Activated CD8-positive, alpha-beta T cell treated with anti-CD3 and anti-CD28 coated beads for 36 hours (primary cell): ENCODE results near the gene HOXA1. TPM values are rescaled to one million over a fixed set of nuclear protein-coding genes. Genes with fewer than 3 reads are reported as not detected.

Source experiments
- ATAC-seq: fragments of 200-7000 bp; cut with Tn5 transposase; one replicate; pipeline ENCODE4 v1.10.0; 2021; ENCODE audit warnings: mild to moderate bottlenecking, moderate library complexity
- CTCF ChIA-PET: fragments of 350-600 bp; sonication (Branson Sonifier 250); formaldehyde crosslinking; loops from one replicate; lab custom pipeline; 2021; ENCODE audit warnings: antibody characterized with exemption; lab: Charles Lee
- POLR2A ChIA-PET: fragments of 350-600 bp; sonication (Branson Sonifier 250); formaldehyde crosslinking; loops from one replicate; lab custom pipeline; 2021; ENCODE audit warnings: antibody characterized with exemption; lab: Charles Lee
- DNase-seq: peaks from one replicate; pipeline ENCODE4 v3.0.0-alpha.2; 2020
- H3K27ac Mint-ChIP-seq: one replicate; pipeline ENCODE4 v1.8.0; 2021; ENCODE audit warnings: mild to moderate bottlenecking, mixed read lengths
- H3K27me3 Mint-ChIP-seq: one replicate; pipeline ENCODE4 v1.8.0; 2021; ENCODE audit warnings: mixed read lengths
- H3K36me3 Mint-ChIP-seq: one replicate; pipeline ENCODE4 v1.8.0; 2021; ENCODE audit warnings: low read depth, mixed read lengths
- H3K4me1 Mint-ChIP-seq: one replicate; pipeline ENCODE4 v1.8.0; 2021; ENCODE audit warnings: low read depth, mixed read lengths
- H3K4me3 Mint-ChIP-seq: one replicate; pipeline ENCODE4 v1.8.0; 2021; ENCODE audit warnings: mild to moderate bottlenecking, moderate library complexity, mixed read lengths
- H3K9me3 Mint-ChIP-seq: one replicate; pipeline ENCODE4 v1.8.0; 2021; ENCODE audit warnings: mixed read lengths
- CTCF ChIP-seq: fragments of 200-600 bp; IDR thresholded peaks from one replicate; pipeline ENCODE4 v1.8.0; 2022; ENCODE audit warnings: antibody characterized with exemption, mild to moderate bottlenecking
- intact Hi-C: fragments of 100-400 bp; cut with micrococcal nuclease; formaldehyde crosslinking; loops from one replicate; pipeline ENCODE4 v1.10.0; 2022
- total RNA-seq, 2 experiments: library from RNA; stranded (reverse); gene quantifications; one replicate each; pipeline ENCODE4 v1.2.3, GENCODE V29; 2021

Gene HOXA1
- total RNA-seq, 2 experiments from 2014 or later, result 0.25 TPM

GRCh38 chr7:27140126-27140857 lies 44.5 kb upstream of the HOXA1 start:
- peaks cover 29% of the 10 kb centered on the region for H3K27me3 Mint-ChIP-seq

GRCh38 chr7:27139334-27140125 lies 43.7 kb upstream of the HOXA1 start:
- intact Hi-C loops, result no loop called here
- no peak overlapping the region for H3K4me3 Mint-ChIP-seq
- no peaks in the 10 kb centered on the region for H3K9me3 Mint-ChIP-seq
- peaks cover 11% of the 10 kb centered on the region for H3K4me1 Mint-ChIP-seq
- no peaks in the 10 kb centered on the region for H3K36me3 Mint-ChIP-seq
- ChIA-PET POLR2A (no interaction called here), CTCF (no interaction called here)
- no peak for ATAC-seq
- no peak overlapping the region for H3K27ac Mint-ChIP-seq
- peaks cover 26% of the 10 kb centered on the region for H3K27me3 Mint-ChIP-seq
- TF ChIP-seq CTCF, result no peak
- DNase-seq, result no peak

More at GRCh38 chr7:27140126-27140857, 44.5 kb upstream of the HOXA1 start:
- no peaks in the 10 kb centered on the region for H3K36me3 Mint-ChIP-seq
- H3K4me3 Mint-ChIP-seq, result no peak overlapping the region
- TF ChIP-seq CTCF, result no peak
- ChIA-PET POLR2A (no interaction called here), CTCF (interaction anchor here (1.7 kb wide), 1 partner anchor 10 kb away, joined by 6 read pairs; no protein-coding TSS in a partner anchor)
- ATAC-seq (no peak), DNase-seq (no peak)
- H3K4me1 Mint-ChIP-seq, result peaks cover 5% of the 10 kb centered on the region
- intact Hi-C loops, result no loop called here
- H3K27ac Mint-ChIP-seq, result no peak overlapping the region
- H3K9me3 Mint-ChIP-seq, result no peaks in the 10 kb centered on the region

GRCh38 chr7:27138985-27139333 lies 43.2 kb upstream of the HOXA1 start:
- H3K27me3 Mint-ChIP-seq, result peaks cover 27% of the 10 kb centered on the region
- ChIA-PET CTCF (no interaction called here), POLR2A (no interaction called here)
- no peak for DNase-seq
- peaks cover 17% of the 10 kb centered on the region for H3K4me1 Mint-ChIP-seq
- no peaks in the 10 kb centered on the region for H3K9me3 Mint-ChIP-seq
- no peak for TF ChIP-seq CTCF
- no peak for ATAC-seq
- intact Hi-C loops, result no loop called here
- no peaks in the 10 kb centered on the region for H3K36me3 Mint-ChIP-seq
- H3K27ac Mint-ChIP-seq, result no peak overlapping the region
- no peak overlapping the region for H3K4me3 Mint-ChIP-seq

GRCh38 chr7:27138472-27138871 lies 42.7 kb upstream of the HOXA1 start:
- ChIA-PET POLR2A (no interaction called here), CTCF (no interaction called here)
- H3K36me3 Mint-ChIP-seq, result no peaks in the 10 kb centered on the region
- no peak overlapping the region for H3K27ac Mint-ChIP-seq
- ATAC-seq (no peak), DNase-seq (no peak)
- H3K4me3 Mint-ChIP-seq, result no peak overlapping the region
- intact Hi-C loops, result no loop called here
- no peak for TF ChIP-seq CTCF
- H3K9me3 Mint-ChIP-seq, result no peaks in the 10 kb centered on the region
- H3K4me1 Mint-ChIP-seq, result peaks cover 19% of the 10 kb centered on the region
- peaks cover 27% of the 10 kb centered on the region for H3K27me3 Mint-ChIP-seq

GRCh38 chr7:27137640-27138315 lies 42.0 kb upstream of the HOXA1 start:
- POLR2A ChIA-PET, result no interaction called here
- no peaks in the 10 kb centered on the region for H3K36me3 Mint-ChIP-seq
- H3K4me3 Mint-ChIP-seq, result no peak overlapping the region
- H3K9me3 Mint-ChIP-seq, result no peaks in the 10 kb centered on the region
- no peak overlapping the region for H3K27ac Mint-ChIP-seq
- intact Hi-C loops, result no loop called here
- peaks cover 19% of the 10 kb centered on the region for H3K4me1 Mint-ChIP-seq
- CTCF ChIA-PET, result no interaction called here
- DNase-seq, result no peak
- peaks cover 32% of the 10 kb centered on the region for H3K27me3 Mint-ChIP-seq
- TF ChIP-seq CTCF, result no peak
- no peak for ATAC-seq
